Right atrium auricular region (tissue), 2 donors: ENCODE results near the gene RPA3. TPM values are rescaled to one million over a fixed set of nuclear protein-coding genes. Genes with fewer than 3 reads are reported as not detected.
A peak's percentile ranks its signal among the peaks of the same experiment; 100 is the strongest.

Experiments used
- DNase-seq: peaks from one replicate; pipeline ENCODE4 v3.0.0-alpha.2; 2019; ENCODE audit warnings: low spot score
- H3K27ac ChIP-seq, 2 donors: fragments of 200-600 bp; sonication (generic); 1 replicate in 1 of 2; 2 replicates in 1 of 2; pipeline ENCODE4 v1.5.1; 2016 to 2019
- H3K27me3 ChIP-seq, 2 donors: fragments of 200-600 bp; sonication (generic); one replicate each; pipeline versions ENCODE4 v1.5.1 to v1.6.0; 2017 to 2019
- H3K36me3 ChIP-seq: fragments of 200-600 bp; sonication (generic); one replicate; pipeline ENCODE4 v1.5.1; 2016
- H3K4me1 ChIP-seq, 2 donors: fragments of 200-600 bp; sonication (generic); one replicate each; pipeline versions ENCODE4 v1.5.1 to v1.6.0; 2017 to 2019
- H3K4me3 ChIP-seq, 2 donors: fragments of 200-600 bp; sonication (generic); 1 replicate in 1 of 2; 2 replicates in 1 of 2; pipeline ENCODE4 v1.5.1; 2017 to 2019; ENCODE audit warnings: mild to moderate bottlenecking in 1 of 2, moderate library complexity in 1 of 2
- H3K9me3 ChIP-seq, 2 donors: fragments of 200-600 bp; sonication (generic); one replicate each; pipeline ENCODE4 v1.5.1; 2019
- total RNA-seq, 2 donors: library from RNA; depleted of rRNA; stranded (reverse); fragments of >200 nt; gene quantifications; one replicate each; pipeline ENCODE4 v1.1.0, GENCODE V29; 2016
- TF ChIP-seq, protein P1 (sequence below), 2 donors: fragments of 200-600 bp; sonication (generic); IDR thresholded peaks; one replicate each; pipeline ENCODE4 v1.5.1; 2019; ENCODE audit warnings: antibody characterized with exemption in 2 of 2

RPA3 gene
- total RNA-seq, 2 donors from 2014 or later: 15.6 to 18.0 TPM

GRCh38 chr7:7746458-7746857 lies 28.1 kb upstream of the RPA3 start:
- TF ChIP-seq, protein P1, sequence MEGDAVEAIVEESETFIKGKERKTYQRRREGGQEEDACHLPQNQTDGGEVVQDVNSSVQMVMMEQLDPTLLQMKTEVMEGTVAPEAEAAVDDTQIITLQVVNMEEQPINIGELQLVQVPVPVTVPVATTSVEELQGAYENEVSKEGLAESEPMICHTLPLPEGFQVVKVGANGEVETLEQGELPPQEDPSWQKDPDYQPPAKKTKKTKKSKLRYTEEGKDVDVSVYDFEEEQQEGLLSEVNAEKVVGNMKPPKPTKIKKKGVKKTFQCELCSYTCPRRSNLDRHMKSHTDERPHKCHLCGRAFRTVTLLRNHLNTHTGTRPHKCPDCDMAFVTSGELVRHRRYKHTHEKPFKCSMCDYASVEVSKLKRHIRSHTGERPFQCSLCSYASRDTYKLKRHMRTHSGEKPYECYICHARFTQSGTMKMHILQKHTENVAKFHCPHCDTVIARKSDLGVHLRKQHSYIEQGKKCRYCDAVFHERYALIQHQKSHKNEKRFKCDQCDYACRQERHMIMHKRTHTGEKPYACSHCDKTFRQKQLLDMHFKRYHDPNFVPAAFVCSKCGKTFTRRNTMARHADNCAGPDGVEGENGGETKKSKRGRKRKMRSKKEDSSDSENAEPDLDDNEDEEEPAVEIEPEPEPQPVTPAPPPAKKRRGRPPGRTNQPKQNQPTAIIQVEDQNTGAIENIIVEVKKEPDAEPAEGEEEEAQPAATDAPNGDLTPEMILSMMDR (IDR thresholded peaks at IDR 0.05): no peak
- H3K27ac ChIP-seq: no peak overlapping the region
- no peaks in the 10 kb centered on the region for H3K36me3 ChIP-seq

DNA sequence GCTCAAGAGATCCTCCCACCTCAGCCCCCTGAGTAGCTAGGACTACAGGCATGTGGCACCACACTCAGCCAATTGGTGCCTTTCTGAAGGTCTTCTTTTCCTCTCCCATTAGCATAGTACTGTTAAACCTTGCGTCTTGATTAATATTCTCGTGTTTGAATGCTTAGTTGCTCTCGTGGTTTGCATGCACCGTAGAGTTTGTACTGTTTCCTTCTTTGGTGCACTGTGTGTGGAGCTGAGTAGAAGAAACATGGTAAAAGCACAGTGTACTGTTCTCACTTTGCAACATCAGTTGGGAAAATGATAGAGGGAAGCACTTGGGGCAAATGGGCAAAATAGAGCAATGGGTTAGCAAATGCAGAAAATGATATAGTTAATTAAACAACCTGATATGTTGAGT lies 27.6 kb upstream of the RPA3 start:
- H3K36me3 ChIP-seq: no peaks in the 10 kb centered on the region
- TF ChIP-seq, protein P1 (IDR thresholded peaks at IDR 0.05): no peak
- no peak overlapping the region for H3K27ac ChIP-seq
- H3K4me1 ChIP-seq: peaks cover 0 to 19% of the 10 kb centered on the region in 2 donors
- no peak overlapping the region for H3K4me3 ChIP-seq
- H3K9me3 ChIP-seq: no peaks in the 10 kb centered on the region
- DNase-seq: no peak
- H3K27me3 ChIP-seq: no peaks in the 10 kb centered on the region

More at GRCh38 chr7:7746458-7746857, 28.1 kb upstream of the RPA3 start:
- Histone ChIP-seq H3K9me3 (no peaks in the 10 kb centered on the region), H3K27me3 (no peaks in the 10 kb centered on the region), H3K4me3 (no peak overlapping the region), H3K4me1 (peaks cover 0 to 21% of the 10 kb centered on the region in 2 donors)
- DNase-seq: no peak

GRCh38 chr7:7745258-7745657 lies 26.9 kb upstream of the RPA3 start:
- Histone ChIP-seq H3K4me3 (no peak overlapping the region), H3K4me1 (peaks cover 0 to 19% of the 10 kb centered on the region in 2 donors), H3K27me3 (no peaks in the 10 kb centered on the region), H3K36me3 (no peaks in the 10 kb centered on the region), H3K27ac (peak overlapping the region in 1 of 2 donors; percentile 3), H3K9me3 (no peaks in the 10 kb centered on the region)
- no peak for DNase-seq
- TF ChIP-seq, protein P1 (IDR thresholded peaks at IDR 0.05): no peak

GRCh38 chr7:7742223-7742622 lies 23.8 kb upstream of the RPA3 start:
- H3K27ac ChIP-seq: no peak overlapping the region
- H3K9me3 ChIP-seq: no peaks in the 10 kb centered on the region
- no peak overlapping the region for H3K4me3 ChIP-seq
- peaks cover 0 to 19% of the 10 kb centered on the region in 2 donors for H3K4me1 ChIP-seq
- no peaks in the 10 kb centered on the region for H3K36me3 ChIP-seq
- DNase-seq: no peak
- no peaks in the 10 kb centered on the region for H3K27me3 ChIP-seq
- TF ChIP-seq, protein P1 (IDR thresholded peaks at IDR 0.05): no peak

DNA sequence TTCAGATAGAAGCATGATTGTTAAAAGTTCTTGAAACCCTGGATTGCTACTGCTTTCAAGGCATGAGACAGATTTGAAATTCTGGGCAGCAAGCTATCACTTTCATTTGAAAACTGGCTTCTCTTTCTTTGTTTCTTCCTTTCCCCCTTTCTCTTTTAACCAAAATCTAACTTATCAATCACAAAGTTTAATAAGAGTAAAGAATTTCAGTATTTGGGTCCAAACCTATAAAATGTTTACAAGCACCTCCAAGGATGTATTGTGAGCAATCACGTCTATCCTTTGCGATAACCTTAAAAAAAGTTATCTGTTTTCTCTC lies 21.6 kb upstream of the RPA3 start:
- Histone ChIP-seq H3K4me3 (no peak overlapping the region), H3K36me3 (no peaks in the 10 kb centered on the region), H3K27me3 (no peaks in the 10 kb centered on the region), H3K4me1 (peaks cover 0 to 2% of the 10 kb centered on the region in 2 donors), H3K27ac (no peak overlapping the region), H3K9me3 (no peaks in the 10 kb centered on the region)
- TF ChIP-seq, protein P1 (IDR thresholded peaks at IDR 0.05): no peak
- no peak for DNase-seq
